ENCODE measurements around the gene RASSF5.

The RASSF5 gene

GRCh38 chr1:206529425-206529824, 22.1 kb downstream of the RASSF5 start:
- Histone ChIP-seq H3K4me2 (ENCODE audit: low read depth, low read length) (no peak overlapping the region), H3F3A (ENCODE audit: insufficient read depth, low read length) (no peaks in the 10 kb centered on the region; the same call in 1 of the 2 replicates)
- no peak for DNase-seq

DNA sequence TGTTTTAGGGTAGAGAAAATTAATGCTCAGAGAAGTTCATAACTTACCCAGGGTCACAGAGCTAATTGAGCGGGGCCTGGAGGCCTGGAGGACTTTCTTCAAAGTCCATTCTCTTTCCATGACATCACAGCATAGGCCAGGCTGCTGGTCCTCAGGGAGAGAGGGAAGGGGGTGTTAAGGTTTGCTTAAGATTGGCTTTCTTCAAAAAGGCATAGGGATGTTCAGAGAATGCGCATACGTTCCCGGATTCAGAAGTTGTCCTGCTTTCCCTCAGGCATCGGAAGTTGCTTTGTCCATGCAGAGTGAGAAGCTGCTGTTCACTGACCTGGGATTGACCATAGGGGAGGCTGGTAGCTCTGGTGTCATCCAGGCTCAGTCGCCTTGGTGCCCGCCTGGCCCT, 25.0 kb downstream of the RASSF5 start:
- H3K4me1 ChIP-seq (ENCODE audit: low read length), result peaks cover 3% of the 10 kb centered on the region; the same call in 1 of the 2 replicates
- H3K27ac ChIP-seq (ENCODE audit: low read length), result no peak overlapping the region
- TF ChIP-seq EZH2phosphoT487 (IDR thresholded peaks at IDR 0.05; ENCODE audit: low read length), result no peak
- TF ChIP-seq, protein P1, sequence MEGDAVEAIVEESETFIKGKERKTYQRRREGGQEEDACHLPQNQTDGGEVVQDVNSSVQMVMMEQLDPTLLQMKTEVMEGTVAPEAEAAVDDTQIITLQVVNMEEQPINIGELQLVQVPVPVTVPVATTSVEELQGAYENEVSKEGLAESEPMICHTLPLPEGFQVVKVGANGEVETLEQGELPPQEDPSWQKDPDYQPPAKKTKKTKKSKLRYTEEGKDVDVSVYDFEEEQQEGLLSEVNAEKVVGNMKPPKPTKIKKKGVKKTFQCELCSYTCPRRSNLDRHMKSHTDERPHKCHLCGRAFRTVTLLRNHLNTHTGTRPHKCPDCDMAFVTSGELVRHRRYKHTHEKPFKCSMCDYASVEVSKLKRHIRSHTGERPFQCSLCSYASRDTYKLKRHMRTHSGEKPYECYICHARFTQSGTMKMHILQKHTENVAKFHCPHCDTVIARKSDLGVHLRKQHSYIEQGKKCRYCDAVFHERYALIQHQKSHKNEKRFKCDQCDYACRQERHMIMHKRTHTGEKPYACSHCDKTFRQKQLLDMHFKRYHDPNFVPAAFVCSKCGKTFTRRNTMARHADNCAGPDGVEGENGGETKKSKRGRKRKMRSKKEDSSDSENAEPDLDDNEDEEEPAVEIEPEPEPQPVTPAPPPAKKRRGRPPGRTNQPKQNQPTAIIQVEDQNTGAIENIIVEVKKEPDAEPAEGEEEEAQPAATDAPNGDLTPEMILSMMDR (IDR thresholded peaks at IDR 0.05; ENCODE audit: low read length), result no peak
- TF ChIP-seq EZH2 (optimal IDR thresholded peaks at IDR 0.05; ENCODE audit: low read depth, low read length), result no peak
- no peak overlapping the region for H2AFZ ChIP-seq (ENCODE audit: low read length)
- no peak overlapping the region for H3K4me3 ChIP-seq (ENCODE audit: low read length)
- H3K36me3 ChIP-seq (replicated peaks; ENCODE audit: insufficient read depth, low read length), result no peaks in the 10 kb centered on the region
- H3K9me2 ChIP-seq (replicated peaks; ENCODE audit: insufficient read depth, low read length), result no peaks in the 10 kb centered on the region
- no peak for DNase-seq
- H3K27me3 ChIP-seq (replicated peaks; ENCODE audit: insufficient read depth, low read length), result no peaks in the 10 kb centered on the region
- H3K9ac ChIP-seq (ENCODE audit: low read length), result no peak overlapping the region
- no peaks in the 10 kb centered on the region for H3K79me2 ChIP-seq (ENCODE audit: low read length)
- no peaks in the 10 kb centered on the region for H4K20me1 ChIP-seq (ENCODE audit: insufficient read depth, low read length)
- H3K4me2 ChIP-seq (ENCODE audit: low read depth, low read length), result no peak overlapping the region
- H3F3A ChIP-seq (ENCODE audit: insufficient read depth, low read length), result no peaks in the 10 kb centered on the region
- no peaks in the 10 kb centered on the region for H3K9me3 ChIP-seq (replicated peaks; ENCODE audit: insufficient read depth, low read length)

More at GRCh38 chr1:206529425-206529824, 22.1 kb downstream of the RASSF5 start:
- no peaks in the 10 kb centered on the region for H3K9me3 ChIP-seq (replicated peaks; ENCODE audit: insufficient read depth, low read length)
- H4K20me1 ChIP-seq (ENCODE audit: insufficient read depth, low read length), result no peaks in the 10 kb centered on the region
- no peaks in the 10 kb centered on the region for H3K9me2 ChIP-seq (replicated peaks; ENCODE audit: insufficient read depth, low read length)
- no peaks in the 10 kb centered on the region for H3K36me3 ChIP-seq (replicated peaks; ENCODE audit: insufficient read depth, low read length)
- no peak overlapping the region for H3K4me3 ChIP-seq (ENCODE audit: low read length)
- no peak overlapping the region for H3K27ac ChIP-seq (ENCODE audit: low read length)
- TF ChIP-seq EZH2phosphoT487 (IDR thresholded peaks at IDR 0.05; ENCODE audit: low read length) (no peak), EZH2 (optimal IDR thresholded peaks at IDR 0.05; ENCODE audit: low read depth, low read length) (no peak)
- TF ChIP-seq, protein P1 (IDR thresholded peaks at IDR 0.05; ENCODE audit: low read length), result no peak
- no peaks in the 10 kb centered on the region for H3K27me3 ChIP-seq (replicated peaks; ENCODE audit: insufficient read depth, low read length)
- H3K9ac ChIP-seq (ENCODE audit: low read length), result no peak overlapping the region
- no peaks in the 10 kb centered on the region for H3K79me2 ChIP-seq (ENCODE audit: low read length)
- peaks cover 16% of the 10 kb centered on the region for H3K4me1 ChIP-seq (ENCODE audit: low read length)
- H2AFZ ChIP-seq (ENCODE audit: low read length), result no peak overlapping the region

GRCh38 chr1:206534552-206534951, 27.2 kb downstream of the RASSF5 start:
- Histone ChIP-seq H3K79me2 (ENCODE audit: low read length) (no peaks in the 10 kb centered on the region), H3K36me3 (replicated peaks; ENCODE audit: insufficient read depth, low read length) (no peaks in the 10 kb centered on the region), H3K27me3 (replicated peaks; ENCODE audit: insufficient read depth, low read length) (no peaks in the 10 kb centered on the region), H4K20me1 (ENCODE audit: insufficient read depth, low read length) (no peaks in the 10 kb centered on the region), H3K9ac (ENCODE audit: low read length) (no peak overlapping the region), H3K9me2 (replicated peaks; ENCODE audit: insufficient read depth, low read length) (no peaks in the 10 kb centered on the region), H3F3A (ENCODE audit: insufficient read depth, low read length) (no peaks in the 10 kb centered on the region), H3K4me2 (ENCODE audit: low read depth, low read length) (no peak overlapping the region), H3K27ac (ENCODE audit: low read length) (no peak overlapping the region), H3K4me1 (ENCODE audit: low read length) (no peaks in the 10 kb centered on the region), H3K9me3 (replicated peaks; ENCODE audit: insufficient read depth, low read length) (no peaks in the 10 kb centered on the region), H2AFZ (ENCODE audit: low read length) (no peak overlapping the region), H3K4me3 (ENCODE audit: low read length) (no peak overlapping the region)
- no peak for DNase-seq
- TF ChIP-seq EZH2 (optimal IDR thresholded peaks at IDR 0.05; ENCODE audit: low read depth, low read length), result no peak
- TF ChIP-seq, protein P1 (IDR thresholded peaks at IDR 0.05; ENCODE audit: low read length), result no peak
- TF ChIP-seq EZH2phosphoT487 (IDR thresholded peaks at IDR 0.05; ENCODE audit: low read length), result no peak

Data from MM.1S (cell line).